Endothelial cell (in vitro differentiated cells): ENCODE results near the gene LILRB5. TPM values are rescaled to one million over a fixed set of nuclear protein-coding genes. Genes with fewer than 3 reads are reported as not detected.
"Not testable (repeated sequence)": the region's sequence is repeated elsewhere in the genome, so short reads cannot be mapped to it uniquely, and the experiment has no call there.

ENCODE experiments used
- DNase-seq: peaks from one replicate; pipeline ENCODE4 v3.0.0; 2021; ENCODE audit warnings: low spot score
- H3K27ac Mint-ChIP-seq: one replicate; pipeline ENCODE4 v1.8.0; 2021; ENCODE audit warnings: mixed read lengths, inconsistent platforms; ENCODE audit not compliant: unreplicated experiment
- H3K27me3 Mint-ChIP-seq: one replicate; pipeline ENCODE4 v1.8.0; 2021; ENCODE audit warnings: mild to moderate bottlenecking, moderate library complexity, mixed read lengths, inconsistent platforms; ENCODE audit not compliant: unreplicated experiment
- H3K36me3 Mint-ChIP-seq: one replicate; pipeline ENCODE4 v1.8.0; 2021; ENCODE audit warnings: mild to moderate bottlenecking, low read depth, mixed read lengths, inconsistent platforms; ENCODE audit not compliant: unreplicated experiment
- H3K4me1 Mint-ChIP-seq: one replicate; pipeline ENCODE4 v1.8.0; 2021; ENCODE audit warnings: mild to moderate bottlenecking, mixed read lengths, inconsistent platforms; ENCODE audit not compliant: unreplicated experiment
- H3K4me3 Mint-ChIP-seq: one replicate; pipeline ENCODE4 v1.8.0; 2021; ENCODE audit warnings: mild to moderate bottlenecking, mixed read lengths, inconsistent platforms; ENCODE audit not compliant: unreplicated experiment
- H3K9me3 Mint-ChIP-seq: one replicate; pipeline ENCODE4 v1.8.0; 2021; ENCODE audit warnings: mixed read lengths, inconsistent platforms; ENCODE audit not compliant: unreplicated experiment
- total RNA-seq: library from RNA; stranded (reverse); fragmentation: NEBNext Ultra II Directional; extraction: Animal tissue kit (Norgen Biotek cat#: 25700); gene quantifications from one replicate; pipeline ENCODE4 v1.2.1, GENCODE V29; 2021; ENCODE audit not compliant: unreplicated experiment
- TF ChIP-seq, protein P1 (sequence below): fragments of 200-600 bp; sonication (generic); IDR thresholded peaks from one replicate; pipeline ENCODE4 v1.5.0; 2021; ENCODE audit warnings: antibody characterized with exemption; ENCODE audit not compliant: unreplicated experiment

Gene LILRB5
- total RNA-seq, 1 donor from 2014 or later: not detected

- DNase-seq: no peak
- peaks cover 3% of the 10 kb centered on the region for H3K27me3 Mint-ChIP-seq
- H3K27ac Mint-ChIP-seq: no peak overlapping the region
- no peak overlapping the region for H3K4me3 Mint-ChIP-seq
- H3K36me3 Mint-ChIP-seq: no peaks in the 10 kb centered on the region
- no peaks in the 10 kb centered on the region for H3K4me1 Mint-ChIP-seq
- TF ChIP-seq, protein P1, sequence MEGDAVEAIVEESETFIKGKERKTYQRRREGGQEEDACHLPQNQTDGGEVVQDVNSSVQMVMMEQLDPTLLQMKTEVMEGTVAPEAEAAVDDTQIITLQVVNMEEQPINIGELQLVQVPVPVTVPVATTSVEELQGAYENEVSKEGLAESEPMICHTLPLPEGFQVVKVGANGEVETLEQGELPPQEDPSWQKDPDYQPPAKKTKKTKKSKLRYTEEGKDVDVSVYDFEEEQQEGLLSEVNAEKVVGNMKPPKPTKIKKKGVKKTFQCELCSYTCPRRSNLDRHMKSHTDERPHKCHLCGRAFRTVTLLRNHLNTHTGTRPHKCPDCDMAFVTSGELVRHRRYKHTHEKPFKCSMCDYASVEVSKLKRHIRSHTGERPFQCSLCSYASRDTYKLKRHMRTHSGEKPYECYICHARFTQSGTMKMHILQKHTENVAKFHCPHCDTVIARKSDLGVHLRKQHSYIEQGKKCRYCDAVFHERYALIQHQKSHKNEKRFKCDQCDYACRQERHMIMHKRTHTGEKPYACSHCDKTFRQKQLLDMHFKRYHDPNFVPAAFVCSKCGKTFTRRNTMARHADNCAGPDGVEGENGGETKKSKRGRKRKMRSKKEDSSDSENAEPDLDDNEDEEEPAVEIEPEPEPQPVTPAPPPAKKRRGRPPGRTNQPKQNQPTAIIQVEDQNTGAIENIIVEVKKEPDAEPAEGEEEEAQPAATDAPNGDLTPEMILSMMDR: no peak
- no peaks in the 10 kb centered on the region for H3K9me3 Mint-ChIP-seq
These were observed 41.5 kb upstream of the LILRB5 start for GRCh38 chr19:54298357-54299125.

DNA sequence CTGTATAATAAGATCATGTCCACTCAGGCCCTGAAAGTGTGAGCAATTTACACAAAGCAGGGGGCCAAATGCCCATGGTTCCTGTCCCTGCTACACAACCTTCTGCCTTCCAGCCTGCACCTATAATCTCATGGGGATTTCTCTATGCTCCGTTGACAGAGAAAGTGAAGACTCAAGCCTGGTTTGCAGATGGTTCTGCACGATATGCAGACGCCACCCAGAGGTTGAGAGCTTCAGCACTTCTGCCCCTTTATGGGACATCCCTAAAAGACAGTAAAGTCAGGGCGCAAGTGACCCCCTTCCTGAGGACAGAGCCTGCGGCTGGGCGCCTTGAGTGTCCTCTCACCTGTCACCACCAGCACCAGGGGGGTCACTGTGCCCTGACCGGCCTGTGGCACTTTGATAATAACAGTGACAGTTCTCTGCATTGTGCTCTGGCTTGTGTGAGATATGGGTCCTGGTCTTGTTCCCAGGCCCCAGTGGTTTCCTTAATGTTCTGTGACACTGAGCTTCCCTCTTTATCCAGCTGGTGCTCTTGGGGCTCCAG lies 40.8 kb upstream of the LILRB5 start:
- Mint-ChIP-seq H3K36me3 (no peaks in the 10 kb centered on the region), H3K27ac (no peak overlapping the region), H3K4me1 (no peaks in the 10 kb centered on the region), H3K9me3 (no peaks in the 10 kb centered on the region), H3K4me3 (no peak overlapping the region), H3K27me3 (peaks cover 6% of the 10 kb centered on the region)
- TF ChIP-seq, protein P1: no peak
- no peak for DNase-seq

DNA sequence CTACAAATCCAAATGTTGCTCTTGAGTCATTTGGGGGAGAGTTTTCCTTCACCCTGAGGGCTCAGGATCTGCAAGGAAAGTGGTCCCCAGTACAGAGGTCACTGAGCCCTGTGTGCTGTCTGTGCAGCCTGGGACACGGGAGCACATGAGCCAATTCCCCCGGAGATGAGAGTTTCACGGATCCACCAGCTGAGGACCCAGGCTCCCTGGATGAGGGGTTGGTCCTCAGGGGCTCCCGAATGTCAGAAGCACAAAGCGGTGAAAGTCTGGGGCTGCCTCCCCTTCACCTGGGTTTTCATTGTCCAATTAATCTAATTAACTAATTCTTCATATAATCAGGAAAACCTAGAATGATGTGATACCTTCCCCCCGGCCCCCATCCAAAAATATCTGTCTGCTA lies 37.5 kb upstream of the LILRB5 start:
- H3K4me3 Mint-ChIP-seq: no peak overlapping the region
- H3K4me1 Mint-ChIP-seq: no peaks in the 10 kb centered on the region
- TF ChIP-seq, protein P1: no peak
- peaks cover 6% of the 10 kb centered on the region for H3K27me3 Mint-ChIP-seq
- no peak overlapping the region for H3K27ac Mint-ChIP-seq
- no peaks in the 10 kb centered on the region for H3K36me3 Mint-ChIP-seq
- no peaks in the 10 kb centered on the region for H3K9me3 Mint-ChIP-seq
- no peak for DNase-seq

DNA sequence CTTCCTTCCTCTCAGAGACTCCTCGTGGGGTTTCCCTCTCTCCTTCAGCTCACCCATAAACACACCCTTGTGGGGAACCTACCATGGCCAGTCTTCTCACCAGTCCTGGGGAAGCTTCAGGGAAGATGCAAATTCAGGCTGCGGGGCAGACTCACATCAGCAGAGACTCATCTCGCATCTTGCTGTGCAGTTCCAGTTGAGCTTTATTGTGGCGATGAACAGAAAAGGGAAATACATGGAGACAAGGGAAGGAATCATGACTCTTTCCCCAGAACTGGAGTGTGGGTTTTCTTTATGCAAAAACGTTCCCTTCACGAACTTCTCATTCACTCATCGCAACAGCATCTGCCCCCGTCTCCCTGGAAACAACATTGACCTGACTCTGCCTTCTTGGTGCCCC lies 32.1 kb upstream of the LILRB5 start:
- DNase-seq, H3K4me1 Mint-ChIP-seq, H3K9me3 Mint-ChIP-seq, H3K36me3 Mint-ChIP-seq, H3K27ac Mint-ChIP-seq, H3K27me3 Mint-ChIP-seq, H3K4me3 Mint-ChIP-seq: not testable (repeated sequence)

DNA sequence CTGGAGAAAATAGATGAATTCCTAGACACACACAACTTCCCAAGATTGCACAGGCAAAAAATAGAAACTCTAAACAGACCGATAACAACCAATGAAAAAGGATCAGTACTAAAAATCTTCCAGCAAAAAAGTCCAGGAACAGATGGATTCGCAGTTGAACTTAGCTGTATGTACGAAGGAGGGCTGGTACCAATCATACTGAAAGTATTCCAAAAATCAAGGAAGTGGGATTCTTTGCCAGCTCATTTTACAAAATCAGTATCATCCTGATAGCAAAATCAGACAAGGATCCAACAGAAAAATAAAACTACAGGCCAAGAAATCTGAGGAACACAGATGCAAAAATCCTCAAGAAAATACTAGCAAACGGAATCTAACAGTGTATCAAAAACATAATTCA lies 30.4 kb upstream of the LILRB5 start:
- Mint-ChIP-seq H3K4me3 (no peak overlapping the region), H3K27ac (no peak overlapping the region), H3K9me3 (no peaks in the 10 kb centered on the region), H3K4me1 (peaks cover 6% of the 10 kb centered on the region), H3K36me3 (peaks cover 3% of the 10 kb centered on the region), H3K27me3 (no peaks in the 10 kb centered on the region)
- TF ChIP-seq, protein P1: no peak
- DNase-seq: no peak

GRCh38 chr19:54286283-54286682 lies 29.2 kb upstream of the LILRB5 start:
- not testable (repeated sequence) for H3K4me3 Mint-ChIP-seq, H3K27me3 Mint-ChIP-seq, H3K27ac Mint-ChIP-seq

GRCh38 chr19:54285427-54286056 lies 28.5 kb upstream of the LILRB5 start:
- not testable (repeated sequence) for DNase-seq, H3K27me3 Mint-ChIP-seq, H3K4me3 Mint-ChIP-seq, H3K27ac Mint-ChIP-seq, H3K9me3 Mint-ChIP-seq, H3K36me3 Mint-ChIP-seq, H3K4me1 Mint-ChIP-seq

More at GRCh38 chr19:54286283-54286682, 29.2 kb upstream of the LILRB5 start:
- H3K9me3 Mint-ChIP-seq, H3K36me3 Mint-ChIP-seq, DNase-seq, H3K4me1 Mint-ChIP-seq: not testable (repeated sequence)
